ENCODE results near the gene COX19. TPM values are rescaled to one million over a fixed set of nuclear protein-coding genes. Genes with fewer than 3 reads are reported as not detected.

Gene COX19
- total and polyA plus RNA-seq, 2 donors (not counting 1 experiment from before 2014, with no cell fraction given) = 4.3 to 11.7 TPM

DNA sequence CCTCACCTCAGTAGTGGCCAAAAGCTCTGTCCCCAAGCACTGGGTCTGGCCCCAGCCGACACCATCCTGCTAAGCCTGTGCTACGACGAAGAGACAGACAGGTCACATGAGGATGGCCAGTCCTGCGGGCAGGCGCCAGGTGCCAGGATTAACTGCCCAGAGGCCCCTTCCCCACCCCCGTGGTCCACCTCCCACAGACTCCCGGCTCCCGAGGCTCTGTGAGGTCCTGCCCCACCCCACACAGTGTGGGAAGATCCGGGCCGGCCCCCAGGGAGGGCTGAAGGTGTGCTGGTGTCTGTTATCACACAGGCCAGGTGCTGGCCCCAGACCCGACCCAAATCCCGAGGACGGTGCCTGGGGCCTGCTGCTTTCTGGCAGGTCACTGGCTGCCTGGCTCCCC is 34.9 kb upstream of the COX19 start:
- H4K20me1 ChIP-seq (ENCODE audit: control insufficient read depth, extremely low read depth, insufficient read depth, low read length) = no peaks in the 10 kb centered on the region
- DNase-seq (ENCODE audit: low read depth in 2 of 2) = no peak
- no peaks in the 10 kb centered on the region for H3K4me1 ChIP-seq (ENCODE audit: control insufficient read depth, extremely low read depth, insufficient read depth, low read length)
- no peak overlapping the region for H3K4me2 ChIP-seq (ENCODE audit: extremely low read depth, insufficient read depth, low read length)
- no peak for TF ChIP-seq EZH2 (IDR thresholded peaks at IDR 0.05; ENCODE audit: low read length, missing control alignments)
- TF ChIP-seq, protein P1, sequence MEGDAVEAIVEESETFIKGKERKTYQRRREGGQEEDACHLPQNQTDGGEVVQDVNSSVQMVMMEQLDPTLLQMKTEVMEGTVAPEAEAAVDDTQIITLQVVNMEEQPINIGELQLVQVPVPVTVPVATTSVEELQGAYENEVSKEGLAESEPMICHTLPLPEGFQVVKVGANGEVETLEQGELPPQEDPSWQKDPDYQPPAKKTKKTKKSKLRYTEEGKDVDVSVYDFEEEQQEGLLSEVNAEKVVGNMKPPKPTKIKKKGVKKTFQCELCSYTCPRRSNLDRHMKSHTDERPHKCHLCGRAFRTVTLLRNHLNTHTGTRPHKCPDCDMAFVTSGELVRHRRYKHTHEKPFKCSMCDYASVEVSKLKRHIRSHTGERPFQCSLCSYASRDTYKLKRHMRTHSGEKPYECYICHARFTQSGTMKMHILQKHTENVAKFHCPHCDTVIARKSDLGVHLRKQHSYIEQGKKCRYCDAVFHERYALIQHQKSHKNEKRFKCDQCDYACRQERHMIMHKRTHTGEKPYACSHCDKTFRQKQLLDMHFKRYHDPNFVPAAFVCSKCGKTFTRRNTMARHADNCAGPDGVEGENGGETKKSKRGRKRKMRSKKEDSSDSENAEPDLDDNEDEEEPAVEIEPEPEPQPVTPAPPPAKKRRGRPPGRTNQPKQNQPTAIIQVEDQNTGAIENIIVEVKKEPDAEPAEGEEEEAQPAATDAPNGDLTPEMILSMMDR (conservative IDR thresholded peaks at IDR 0.05 in 1 of 2, IDR thresholded peaks at IDR 0.05 in 1 of 2; ENCODE audit: low read depth in 1 of 2, low read length in 2 of 2) = no peak
- no peaks in the 10 kb centered on the region for H3K9me3 ChIP-seq (ENCODE audit: control insufficient read depth, insufficient read depth, low read depth, low read length)
- H3K9ac ChIP-seq (ENCODE audit: insufficient read depth, low read length) = no peak overlapping the region
- H3K4me3 ChIP-seq (replicated peaks in 1 of 4; ENCODE audit: control extremely low read depth in 1 of 4, insufficient read depth in 1 of 4, low read depth in 3 of 4, low read length in 4 of 4) = no peak overlapping the region
- H2AFZ ChIP-seq (ENCODE audit: low read length) = no peak overlapping the region
- H3K27ac ChIP-seq (ENCODE audit: insufficient read depth, low read length) = no peak overlapping the region
- H3K79me2 ChIP-seq (ENCODE audit: control insufficient read depth, insufficient read depth, low read length) = no peaks in the 10 kb centered on the region
- H3K27me3 ChIP-seq (ENCODE audit: control insufficient read depth, insufficient read depth, low read length) = no peaks in the 10 kb centered on the region
- peaks cover 5% of the 10 kb centered on the region for H3K36me3 ChIP-seq (ENCODE audit: control insufficient read depth, insufficient read depth, low read length)

DNA sequence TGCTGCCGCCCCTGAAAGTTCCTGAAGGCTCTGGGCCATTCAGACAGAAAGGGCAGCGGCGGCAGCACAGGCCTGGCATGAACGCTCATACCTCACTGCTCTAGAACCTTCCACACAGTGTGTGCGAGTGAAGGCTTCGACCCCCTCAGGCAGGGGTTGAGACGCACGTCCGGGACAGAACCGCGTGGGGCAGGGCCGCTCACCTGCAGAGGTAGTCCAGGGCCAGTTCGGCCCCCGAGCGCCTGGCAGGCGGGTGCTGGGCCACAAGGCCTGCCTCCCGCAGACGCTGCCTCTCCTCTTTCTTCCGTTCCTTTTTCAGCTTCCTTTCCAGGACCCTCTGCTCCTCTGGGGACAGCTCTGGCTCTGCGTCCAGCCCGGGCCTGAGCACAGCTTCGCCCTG is 34.4 kb upstream of the COX19 start:
- Histone ChIP-seq H3K9ac (ENCODE audit: insufficient read depth, low read length) (no peak overlapping the region), H3K79me2 (ENCODE audit: control insufficient read depth, insufficient read depth, low read length) (no peaks in the 10 kb centered on the region), H4K20me1 (ENCODE audit: control insufficient read depth, extremely low read depth, insufficient read depth, low read length) (no peaks in the 10 kb centered on the region), H3K9me3 (ENCODE audit: control insufficient read depth, insufficient read depth, low read depth, low read length) (no peaks in the 10 kb centered on the region), H3K4me3 (replicated peaks in 1 of 4; ENCODE audit: control extremely low read depth in 1 of 4, insufficient read depth in 1 of 4, low read depth in 3 of 4, low read length in 4 of 4) (no peak overlapping the region), H3K4me1 (ENCODE audit: control insufficient read depth, extremely low read depth, insufficient read depth, low read length) (no peaks in the 10 kb centered on the region), H3K27ac (ENCODE audit: insufficient read depth, low read length) (no peak overlapping the region), H3K27me3 (ENCODE audit: control insufficient read depth, insufficient read depth, low read length) (no peaks in the 10 kb centered on the region), H3K36me3 (ENCODE audit: control insufficient read depth, insufficient read depth, low read length) (peaks cover 5% of the 10 kb centered on the region), H3K4me2 (ENCODE audit: extremely low read depth, insufficient read depth, low read length) (no peak overlapping the region), H2AFZ (ENCODE audit: low read length) (no peak overlapping the region)
- no peak for DNase-seq (ENCODE audit: low read depth in 2 of 2)
- TF ChIP-seq, protein P1 (conservative IDR thresholded peaks at IDR 0.05 in 1 of 2, IDR thresholded peaks at IDR 0.05 in 1 of 2; ENCODE audit: low read depth in 1 of 2, low read length in 2 of 2) = no peak
- TF ChIP-seq EZH2 (IDR thresholded peaks at IDR 0.05; ENCODE audit: low read length, missing control alignments) = no peak

DNA sequence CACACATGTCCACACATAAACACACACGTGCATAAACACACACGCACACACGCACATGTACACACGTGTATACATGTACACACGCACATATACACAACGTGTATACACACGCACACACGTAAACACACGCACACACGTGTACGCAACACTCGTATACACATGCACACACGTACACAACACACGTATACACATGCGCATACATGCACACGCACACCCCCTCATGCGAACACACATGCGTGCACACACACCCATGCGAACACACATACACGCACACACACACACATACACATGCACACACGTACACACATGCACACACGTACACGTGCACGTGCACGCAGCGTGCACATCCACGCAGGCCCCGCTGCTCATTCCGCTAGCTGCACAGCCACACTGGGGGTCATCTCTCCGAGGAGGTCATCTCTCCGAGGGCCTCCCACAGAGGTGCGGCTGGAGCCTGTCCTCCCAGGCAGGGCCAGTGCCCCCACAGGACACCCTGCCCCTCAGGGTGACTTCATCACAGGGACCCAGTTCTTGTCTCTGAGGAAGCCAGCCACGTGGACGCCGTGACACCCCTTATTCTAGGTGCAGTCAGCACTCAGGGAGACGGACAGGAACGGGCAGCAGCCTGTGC is 33.5 kb upstream of the COX19 start:
- DNase-seq (ENCODE audit: low read depth in 2 of 2) = no peak
- Histone ChIP-seq H4K20me1 (ENCODE audit: control insufficient read depth, extremely low read depth, insufficient read depth, low read length) (no peaks in the 10 kb centered on the region), H3K9me3 (ENCODE audit: control insufficient read depth, insufficient read depth, low read depth, low read length) (no peaks in the 10 kb centered on the region), H3K79me2 (ENCODE audit: control insufficient read depth, insufficient read depth, low read length) (no peaks in the 10 kb centered on the region), H2AFZ (ENCODE audit: low read length) (no peak overlapping the region), H3K4me2 (ENCODE audit: extremely low read depth, insufficient read depth, low read length) (no peak overlapping the region), H3K36me3 (ENCODE audit: control insufficient read depth, insufficient read depth, low read length) (peaks cover 5% of the 10 kb centered on the region), H3K27me3 (ENCODE audit: control insufficient read depth, insufficient read depth, low read length) (no peaks in the 10 kb centered on the region), H3K9ac (ENCODE audit: insufficient read depth, low read length) (no peak overlapping the region), H3K4me1 (ENCODE audit: control insufficient read depth, extremely low read depth, insufficient read depth, low read length) (no peaks in the 10 kb centered on the region), H3K4me3 (replicated peaks in 1 of 4; ENCODE audit: control extremely low read depth in 1 of 4, insufficient read depth in 1 of 4, low read depth in 3 of 4, low read length in 4 of 4) (no peak overlapping the region), H3K27ac (ENCODE audit: insufficient read depth, low read length) (no peak overlapping the region)
- TF ChIP-seq, protein P1 (conservative IDR thresholded peaks at IDR 0.05 in 1 of 2, IDR thresholded peaks at IDR 0.05 in 1 of 2; ENCODE audit: low read depth in 1 of 2, low read length in 2 of 2) = no peak
- TF ChIP-seq EZH2 (IDR thresholded peaks at IDR 0.05; ENCODE audit: low read length, missing control alignments) = no peak

All from fibroblast of lung (primary cell).